NCI-H146 treated with DMSO at 0.1 percent for 48 hours (cell line): ENCODE data around the gene SMCO4.

ENCODE experiments used
- DNase-seq: peaks from one replicate; lab custom pipeline; 2025; ENCODE audit not compliant: unreplicated experiment; lab: John Stamatoyannopoulos, UW

The SMCO4 gene

GRCh38 chr11:93529707-93530467, 13.3 kb downstream of the SMCO4 start:
- no peak for DNase-seq

GRCh38 chr11:93528757-93529645, 14.2 kb downstream of the SMCO4 start:
- DNase-seq: no peak

- no peak for DNase-seq
Measured at GRCh38 chr11:93528252-93528651, 14.9 kb downstream of the SMCO4 start.

- no peak for DNase-seq
Measured at GRCh38 chr11:93526641-93527583, 16.3 kb downstream of the SMCO4 start.

- DNase-seq: no peak
Measured at GRCh38 chr11:93526346-93526633, 16.9 kb downstream of the SMCO4 start.

- no peak for DNase-seq
Measured at GRCh38 chr11:93525601-93526345, 17.4 kb downstream of the SMCO4 start.

GRCh38 chr11:93524858-93525257, 18.3 kb downstream of the SMCO4 start:
- DNase-seq: no peak

GRCh38 chr11:93524173-93524536, 19.0 kb downstream of the SMCO4 start:
- no peak for DNase-seq

GRCh38 chr11:93520726-93521509, 22.3 kb downstream of the SMCO4 start:
- DNase-seq: no peak

- peak; percentile 13 for DNase-seq
Measured at GRCh38 chr11:93519179-93519578, 24.0 kb downstream of the SMCO4 start.

- DNase-seq: no peak
Measured at GRCh38 chr11:93518081-93518480, 25.1 kb downstream of the SMCO4 start.

- no peak for DNase-seq
Measured at GRCh38 chr11:93517611-93518010, 25.6 kb downstream of the SMCO4 start.

- DNase-seq: no peak
Measured at GRCh38 chr11:93517041-93517440, 26.1 kb downstream of the SMCO4 start.

GRCh38 chr11:93515441-93516025, 27.7 kb downstream of the SMCO4 start:
- DNase-seq: no peak

- DNase-seq: no peak
Measured at GRCh38 chr11:93514712-93515111, 28.5 kb downstream of the SMCO4 start.

GRCh38 chr11:93513772-93514171, 29.4 kb downstream of the SMCO4 start:
- DNase-seq: peak; percentile 56

- DNase-seq: no peak
Measured at GRCh38 chr11:93512949-93513667, 30.1 kb downstream of the SMCO4 start.

- DNase-seq: no peak
Measured at GRCh38 chr11:93512073-93512475, 31.1 kb downstream of the SMCO4 start.
